OCI-LY7 (cell line): ENCODE results near the gene IGF2BP2. TPM values are rescaled to one million over a fixed set of nuclear protein-coding genes. Genes with fewer than 3 reads are reported as not detected.

Source experiments
- BruUV-seq: library from RNA; stranded (reverse); fragments of 400-500 nt; replicated peaks from 2 replicates; lab custom pipeline; 2021; lab: Mats Ljungman, UMichigan
- CTCF ChIA-PET: fragments of 300-600 bp; sonication (Branson Sonifier 250); formaldehyde crosslinking; loops from one replicate; lab custom pipeline; 2022; ENCODE audit warnings: antibody characterized with exemption; ENCODE audit not compliant: unreplicated experiment; lab: Charles Lee
- POLR2A ChIA-PET: fragments of 300-600 bp; sonication (Branson Sonifier 250); formaldehyde crosslinking; loops from one replicate; lab custom pipeline; 2022; ENCODE audit warnings: antibody characterized with exemption; lab: Charles Lee
- DNase-seq: peaks from one replicate; pipeline ENCODE4 v3.0.0-alpha.2; 2015; ENCODE audit warnings: low spot score
- H2AFZ ChIP-seq: fragments of 200-600 bp; sonication (generic), shearing (Covaris generic); 2 replicates; pipeline ENCODE4 v1.6.1; 2014; ENCODE audit warnings: mild to moderate bottlenecking, antibody characterized with exemption, low read length, moderate library complexity
- H3K27ac ChIP-seq: fragments of 200-600 bp; sonication (generic); 2 replicates; pipeline ENCODE4 v1.5.1; 2014; ENCODE audit warnings: mixed run types, low read depth, mild to moderate bottlenecking, moderate library complexity, low read length, inconsistent platforms; ENCODE audit not compliant: poor library complexity, severe bottlenecking
- H3K36me3 ChIP-seq: fragments of 200-600 bp; sonication (generic); 2 replicates; pipeline ENCODE4 v1.6.1; 2014; ENCODE audit warnings: mild to moderate bottlenecking, antibody characterized with exemption, low read length, moderate library complexity, mixed read lengths; ENCODE audit not compliant: insufficient read depth
- H3K4me1 ChIP-seq: fragments of 200-600 bp; sonication (generic); 2 replicates; pipeline ENCODE4 v1.5.1; 2014; ENCODE audit warnings: mild to moderate bottlenecking, low read length; ENCODE audit not compliant: insufficient read depth, poor library complexity, severe bottlenecking
- H3K4me2 ChIP-seq: fragments of 200-600 bp; sonication (generic); 2 replicates; pipeline ENCODE4 v1.6.1; 2014; ENCODE audit warnings: mild to moderate bottlenecking, low read length
- H3K4me3 ChIP-seq: fragments of 200-600 bp; sonication (generic); 2 replicates; pipeline ENCODE4 v1.5.1; 2014; ENCODE audit warnings: mild to moderate bottlenecking, low read depth, low read length; ENCODE audit not compliant: poor library complexity, severe bottlenecking
- H3K79me2 ChIP-seq: fragments of 200-600 bp; sonication (generic); 2 replicates; pipeline ENCODE4 v1.6.1; 2016; ENCODE audit warnings: low read depth, mild to moderate bottlenecking, low read length, moderate library complexity, mixed read lengths; ENCODE audit not compliant: insufficient read depth
- H3K9me2 ChIP-seq: fragments of 200-600 bp; sonication (generic); 2 replicates; pipeline ENCODE4 v1.6.1; 2016; ENCODE audit warnings: mild to moderate bottlenecking, low read length, mixed read lengths; ENCODE audit not compliant: insufficient read depth
- H3K9me3 ChIP-seq: fragments of 200-600 bp; sonication (generic); 2 replicates; pipeline ENCODE4 v1.6.1; 2014; ENCODE audit warnings: mild to moderate bottlenecking, mixed run types, low read length, mixed read lengths
- H4K20me1 ChIP-seq: fragments of 200-600 bp; sonication (generic); 2 replicates; pipeline ENCODE4 v1.6.1; 2014; ENCODE audit warnings: mild to moderate bottlenecking, antibody characterized with exemption, low read length, moderate library complexity, mixed read lengths; ENCODE audit not compliant: insufficient read depth
- CTCF ChIP-seq: fragments of 200-600 bp; sonication (generic); conservative IDR thresholded peaks from 2 replicates; pipeline ENCODE4 v1.5.1; 2014; ENCODE audit warnings: mild to moderate bottlenecking, antibody characterized with exemption, low read length, moderate library complexity, mixed read lengths
- EZH2phosphoT487 ChIP-seq: fragments of 200-600 bp; sonication (generic); IDR thresholded peaks from 2 replicates; pipeline ENCODE4 v1.6.1; 2018; ENCODE audit warnings: low read depth, borderline replicate concordance, mild to moderate bottlenecking, mixed run types, antibody characterized with exemption, low read length, moderate library complexity, mixed read lengths
- intact Hi-C: fragments of 100-400 bp; cut with micrococcal nuclease; formaldehyde crosslinking; loops from one replicate; pipeline ENCODE4 v1.10.0; 2022; ENCODE audit not compliant: unreplicated experiment
- total RNA-seq, 2 experiments: library from RNA; depleted of rRNA in 1 of 2; stranded (reverse); fragments of >200 nt in 1 of 2; shearing (Covaris generic) in 1 of 2; gene quantifications; 2 replicates each; pipeline ENCODE4 v1.2.3, GENCODE V29; 2014 to 2022

Gene IGF2BP2
- total RNA-seq, 2 experiments from 2014 or later, result not detected

DNA sequence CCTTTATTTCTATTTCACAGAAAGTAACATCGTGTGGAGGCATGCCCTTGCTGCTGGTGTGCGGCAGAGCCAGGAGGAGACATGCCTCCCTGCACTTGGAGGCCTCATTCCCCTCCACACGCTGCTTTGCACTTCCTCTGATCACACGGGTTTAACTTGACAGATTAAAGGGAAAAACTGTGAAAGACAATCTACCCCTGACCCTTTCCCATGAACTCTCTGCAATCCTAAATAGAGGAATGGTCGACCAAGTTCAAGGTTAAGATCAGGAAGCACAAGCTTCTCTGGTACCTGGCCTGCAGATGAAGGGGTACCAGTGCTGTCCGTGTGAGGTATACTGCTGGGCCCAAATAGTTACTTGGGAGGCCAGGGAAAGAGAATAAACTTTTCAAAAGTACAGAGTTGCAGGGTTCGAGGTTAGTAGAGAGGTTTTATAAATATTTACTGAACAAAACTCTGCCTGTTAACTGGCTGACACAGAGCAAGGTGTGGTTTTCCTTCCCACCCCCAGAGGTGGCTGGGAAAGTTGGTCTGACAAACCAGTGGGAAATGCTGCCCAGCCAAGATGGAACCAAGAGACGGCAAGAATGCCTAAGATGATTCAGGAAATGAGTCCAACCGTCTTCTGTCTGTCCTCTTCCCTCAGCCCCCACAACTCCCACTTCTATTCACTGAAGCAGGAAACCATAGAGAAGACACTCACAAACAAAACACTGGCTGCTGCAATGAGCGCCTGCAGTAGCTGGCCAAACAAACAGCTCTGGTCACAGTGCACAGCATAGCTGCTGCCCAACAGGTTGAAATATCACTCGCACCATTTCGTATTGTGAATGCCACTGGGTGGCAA is 79.6 kb downstream of the IGF2BP2 start:
- ChIA-PET POLR2A (no interaction called here), CTCF (no interaction called here)
- Histone ChIP-seq H4K20me1 (no peaks in the 10 kb centered on the region), H3K4me1 (peaks cover 12% of the 10 kb centered on the region), H3K4me2 (peak overlapping the region; percentile 35; the same call in 1 of the 2 replicates), H3K27ac (no peak overlapping the region), H3K36me3 (no peaks in the 10 kb centered on the region), H3K4me3 (no peak overlapping the region), H3K9me3 (no peaks in the 10 kb centered on the region), H3K9me2 (no peaks in the 10 kb centered on the region), H3K79me2 (no peaks in the 10 kb centered on the region), H2AFZ (peak overlapping the region; percentile 76)
- BruUV-seq, result no TSS peak
- intact Hi-C loops, result no loop called here
- DNase-seq, result peak; percentile 33
- TF ChIP-seq CTCF, result no peak
- no peak for TF ChIP-seq EZH2phosphoT487

GRCh38 chr3:185741586-185741985 is 83.3 kb downstream of the IGF2BP2 start:
- no peak overlapping the region for H2AFZ ChIP-seq
- no peaks in the 10 kb centered on the region for H3K36me3 ChIP-seq
- no peaks in the 10 kb centered on the region for H4K20me1 ChIP-seq
- ChIA-PET POLR2A (no interaction called here), CTCF (interaction anchor here (0.9 kb wide), 1 partner anchor 81 kb away, joined by 3 read pairs; no protein-coding TSS in a partner anchor)
- H3K9me3 ChIP-seq, result no peaks in the 10 kb centered on the region
- no peak overlapping the region for H3K4me2 ChIP-seq
- TF ChIP-seq EZH2phosphoT487 (no peak), CTCF (no peak)
- H3K79me2 ChIP-seq, result no peaks in the 10 kb centered on the region
- no peaks in the 10 kb centered on the region for H3K9me2 ChIP-seq
- BruUV-seq, result no TSS peak
- no peak overlapping the region for H3K4me3 ChIP-seq
- no peak for DNase-seq
- intact Hi-C loops, result no loop called here
- peaks cover 12% of the 10 kb centered on the region for H3K4me1 ChIP-seq
- H3K27ac ChIP-seq, result no peak overlapping the region

- no peaks in the 10 kb centered on the region for H3K9me2 ChIP-seq
- intact Hi-C loops, result no loop called here
- H3K79me2 ChIP-seq, result no peaks in the 10 kb centered on the region
- H3K4me3 ChIP-seq, result no peak overlapping the region
- ChIA-PET CTCF (no interaction called here), POLR2A (no interaction called here)
- H3K9me3 ChIP-seq, result no peaks in the 10 kb centered on the region
- BruUV-seq, result no TSS peak
- DNase-seq, result no peak
- no peak overlapping the region for H3K4me2 ChIP-seq
- no peaks in the 10 kb centered on the region for H4K20me1 ChIP-seq
- H2AFZ ChIP-seq, result no peak overlapping the region
- no peak overlapping the region for H3K27ac ChIP-seq
- H3K4me1 ChIP-seq, result peaks cover 6% of the 10 kb centered on the region
- no peaks in the 10 kb centered on the region for H3K36me3 ChIP-seq
- TF ChIP-seq CTCF, result no peak
- TF ChIP-seq EZH2phosphoT487, result no peak
Measured at GRCh38 chr3:185740133-185740532, 84.7 kb downstream of the IGF2BP2 start.
